HCT116 (cell line): ENCODE measurements around the gene CDK10.

Experiments used
- CBX3 ChIP-seq: IDR thresholded peaks from 2 replicates; pipeline ENCODE4 v1.6.1; 2012; ENCODE audit warnings: low read depth
- CTCF ChIP-seq, 3 experiments: fragments of 200-600 bp in 1 of 3; sonication (generic) in 1 of 3; IDR thresholded peaks in 2 of 3; conservative IDR thresholded peaks in 1 of 3; 2 replicates each; pipeline ENCODE4 v1.5.1; 2012 to 2017; ENCODE audit warnings: low read depth in 2 of 3, low read length in 2 of 3, antibody characterized with exemption in 1 of 3, borderline replicate concordance in 1 of 3, control low read depth in 1 of 3, mild to moderate bottlenecking in 1 of 3, mixed read lengths in 1 of 3, mixed run types in 1 of 3, moderate library complexity in 1 of 3; ENCODE audit not compliant: insufficient read depth in 1 of 3
- EGR1 ChIP-seq: IDR thresholded peaks from 2 replicates; pipeline ENCODE4 v1.6.1; 2012; ENCODE audit warnings: low read depth
- ELF1 ChIP-seq: IDR thresholded peaks from 2 replicates; pipeline ENCODE4 v1.6.1; 2012; ENCODE audit warnings: low read depth, borderline replicate concordance
- EZH2 ChIP-seq: fragments of 200-600 bp; sonication (generic); IDR thresholded peaks from 2 replicates; pipeline ENCODE4 v1.6.1; 2017; ENCODE audit warnings: antibody characterized with exemption, mixed run types
- EZH2phosphoT487 ChIP-seq: fragments of 200-600 bp; IDR thresholded peaks from 2 replicates; pipeline ENCODE4 v1.6.1; 2018; ENCODE audit warnings: antibody characterized with exemption, borderline replicate concordance
- POLR2A ChIP-seq: IDR thresholded peaks from 2 replicates; pipeline ENCODE4 v1.7.0; 2011; ENCODE audit warnings: borderline replicate concordance; ENCODE audit not compliant: insufficient read depth, insufficient read length; ENCODE audit errors: extremely low read depth
- POLR2AphosphoS5 ChIP-seq: IDR thresholded peaks from 2 replicates; pipeline ENCODE4 v1.6.1; 2011; ENCODE audit warnings: mild to moderate bottlenecking, low read depth, low read length, moderate library complexity
- REST ChIP-seq: IDR thresholded peaks from 2 replicates; pipeline ENCODE4 v1.6.1; 2012; ENCODE audit warnings: low read depth
- SRF ChIP-seq: IDR thresholded peaks from 2 replicates; pipeline ENCODE4 v1.6.1; 2012; ENCODE audit warnings: low read depth
- ZFX ChIP-seq: fragments of 450-650 bp; IDR thresholded peaks from 2 replicates; pipeline ENCODE4 v1.6.1; 2017

- TF ChIP-seq CTCF (IDR thresholded peaks at IDR 0.05 in 2 of 3, conservative IDR thresholded peaks at IDR 0.05 in 1 of 3; ENCODE audit: borderline replicate concordance in 1 of 3, insufficient read depth in 1 of 3, low read depth in 2 of 3, low read length in 2 of 3) = no peak
- no peak for TF ChIP-seq EZH2
- TF ChIP-seq POLR2A = no peak
- TF ChIP-seq SRF = no peak
- TF ChIP-seq CBX3 = no peak
- TF ChIP-seq ZFX = no peak
- TF ChIP-seq POLR2AphosphoS5 = no peak
- TF ChIP-seq EZH2phosphoT487 = no peak
- no peak for TF ChIP-seq REST
- TF ChIP-seq EGR1 = no peak
- TF ChIP-seq ELF1 = no peak
Measured at GRCh38 chr16:89655062-89655643, 31.3 kb upstream of the CDK10 start.
